A549 (cell line): ENCODE measurements around the gene PSMC3. TPM values are rescaled to one million over a fixed set of nuclear protein-coding genes. Genes with fewer than 3 reads are reported as not detected.

ENCODE experiments used
- ATAC-seq, 2 experiments: fragments of 200-7000 bp in 1 of 2; fragments of >200 bp in 1 of 2; cut with Nextera tagmentation in 1 of 2; cut with Tn5 transposase in 1 of 2; 3 replicates each; pipeline versions ENCODE4 v1.8.0 to v1.9.1; 2018 to 2020; ENCODE audit warnings: mild to moderate bottlenecking in 1 of 2, moderate library complexity in 1 of 2
- CTCF ChIA-PET: fragments of 300-600 bp; sonication (Branson Sonifier 250); formaldehyde crosslinking; extraction: SDS; loops from one replicate; lab custom pipeline; 2021; ENCODE audit warnings: antibody characterized with exemption, inconsistent platforms; lab: Yijun Ruan, JAX
- POLR2A ChIA-PET: fragments of 350-600 bp; formaldehyde crosslinking; extraction: SDS; loops from one replicate; lab custom pipeline; 2021; ENCODE audit warnings: antibody characterized with exemption, inconsistent platforms; lab: Yijun Ruan, JAX
- DNase-seq, 2 experiments: peaks; one replicate each; pipeline versions ENCODE4 v3.0.0 to v3.0.0-alpha.2; 2011 to 2016; ENCODE audit warnings: low read depth in 1 of 2, low spot score in 1 of 2
- FAIRE-seq: peaks from 2 replicates; lab custom pipeline; 2011; peaks lifted over from hg19 to GRCh38; lab: Jason Lieb, UNC
- H3K27ac ChIP-seq, 2 experiments: fragments of >200 bp; sonication (Bioruptor Twin); formaldehyde crosslinking; 3 replicates each; pipeline ENCODE4 v1.5.1; 2016 to 2017
- H3K4me1 ChIP-seq: fragments of >200 bp; sonication (Bioruptor Twin); formaldehyde crosslinking; 3 replicates; pipeline ENCODE4 v1.6.1; 2016
- H3K4me2 ChIP-seq: fragments of >200 bp; sonication (Bioruptor Twin); formaldehyde crosslinking; 3 replicates; pipeline ENCODE4 v1.6.1; 2016
- H3K4me3 ChIP-seq: fragments of >200 bp; sonication (Bioruptor Twin); formaldehyde crosslinking; 3 replicates; pipeline ENCODE4 v1.5.1; 2016
- H3K9me3 ChIP-seq: fragments of >200 bp; sonication (Bioruptor Twin); formaldehyde crosslinking; 3 replicates; pipeline ENCODE4 v1.6.1; 2016
- CHD2 ChIP-seq: fragments of 150-350 bp; IDR thresholded peaks from 2 replicates; pipeline ENCODE4 v1.6.1; 2014; ENCODE audit warnings: low read length; ENCODE audit not compliant: partially characterized antibody
- CHD4 ChIP-seq: fragments of 200-600 bp; sonication (generic); IDR thresholded peaks from 2 replicates; pipeline ENCODE4 v1.6.1; 2016; ENCODE audit warnings: antibody characterized with exemption, mild to moderate bottlenecking, borderline replicate concordance
- CTCF ChIP-seq: fragments of >200 bp; sonication (Bioruptor Twin); formaldehyde crosslinking; IDR thresholded peaks from 3 replicates; pipeline ENCODE4 v1.5.1; 2016
- EP300 ChIP-seq, 2 experiments: fragments of >200 bp; sonication (Bioruptor Twin); formaldehyde crosslinking; IDR thresholded peaks; 2 replicates in 1 of 2; 3 replicates in 1 of 2; pipeline ENCODE4 v1.6.1; 2016 to 2017
- HOXB13 ChIP-seq: fragments of 250-450 bp; sonication (Bioruptor Pico); IDR thresholded peaks from 2 replicates; pipeline ENCODE4 v1.5.0; 2020; ENCODE audit warnings: low read depth, mild to moderate bottlenecking, moderate library complexity
- KDM1A ChIP-seq: fragments of 200-600 bp; sonication (generic); IDR thresholded peaks from 2 replicates; pipeline ENCODE4 v1.6.1; 2016; ENCODE audit warnings: low read depth, mild to moderate bottlenecking
- NPAS2 ChIP-seq: fragments of 250-450 bp; sonication (Bioruptor Pico); IDR thresholded peaks from 2 replicates; pipeline ENCODE4 v1.8.0; 2022; ENCODE audit warnings: mild to moderate bottlenecking, moderate library complexity, borderline replicate concordance
- POLR2A ChIP-seq: IDR thresholded peaks from 2 replicates; pipeline ENCODE4 v1.6.1; 2012; ENCODE audit warnings: mild to moderate bottlenecking, low read length
- REST ChIP-seq: fragments of 200-600 bp; sonication (generic); IDR thresholded peaks from 2 replicates; pipeline ENCODE4 v1.6.1; 2016; ENCODE audit warnings: antibody characterized with exemption, mild to moderate bottlenecking, moderate library complexity
- RFX5 ChIP-seq: fragments of 450-650 bp; IDR thresholded peaks from 2 replicates; pipeline ENCODE4 v1.7.1; 2014; ENCODE audit warnings: antibody characterized with exemption, mild to moderate bottlenecking, moderate library complexity
- SMC3 ChIP-seq: fragments of >200 bp; sonication (Bioruptor Twin); formaldehyde crosslinking; IDR thresholded peaks from 3 replicates; pipeline ENCODE4 v1.6.1; 2018; ENCODE audit warnings: inconsistent platforms
- TP53 ChIP-seq: fragments of 250-450 bp; sonication (Bioruptor Pico); IDR thresholded peaks from 2 replicates; pipeline ENCODE4 v1.5.0; 2021; ENCODE audit warnings: mild to moderate bottlenecking, moderate library complexity
- ZNF302 ChIP-seq: fragments of 250-450 bp; sonication (Bioruptor Pico); IDR thresholded peaks from 2 replicates; pipeline ENCODE4 v1.9.0; 2021; ENCODE audit warnings: inconsistent platforms, mild to moderate bottlenecking, moderate library complexity
- WGBS: methylation state at CpG from one replicate; pipeline ENCODE4 v1.1.6; 2017; ENCODE audit errors: missing lambda C conversion rate; 5-methylcytosine and 5-hydroxymethylcytosine counted together
- polyA plus RNA-seq, 4 experiments: library from polyadenylated mRNA; depleted of rRNA in 3 of 4; stranded (reverse); fragments of >200 nt; fragmentation: RNase III in 1 of 4; extraction: RNeasy Plus Mini Kit Qiagen cat#74134 plus additional on column Dnase treatment in 1 of 4; gene quantifications; 2 replicates in 3 of 4; 3 replicates in 1 of 4; pipeline ENCODE4 v1.2.3, GENCODE V29; 2011 to 2017
- small RNA-seq, 6 experiments: library from RNA; depleted of rRNA; stranded (forward); fragments of <200 nt; gene quantifications; one replicate each; pipeline ENCODE3, GENCODE V24; 2012

Gene PSMC3
- polyA plus RNA-seq, 2 of the 4 experiments (the other 2 are of a cell fraction): 283 to 383 TPM

GRCh38 chr11:47369676-47370075 lies 56.6 kb downstream of the PSMC3 start:
- POLR2A ChIA-PET: no interaction called here
- ATAC-seq (no peak), FAIRE-seq (no peak), DNase-seq (no peak)
- Histone ChIP-seq H3K4me1 (peaks cover 8% of the 10 kb centered on the region), H3K9me3 (no peaks in the 10 kb centered on the region), H3K4me2 (no peak overlapping the region), H3K27ac (no peak overlapping the region), H3K4me3 (no peak overlapping the region)
- TF ChIP-seq HOXB13 (CRISPR knock-in tag): no peak
- TF ChIP-seq NPAS2 (CRISPR knock-in tag): no peak
- TF ChIP-seq ZNF302: no peak
- no peak for TF ChIP-seq KDM1A
- TF ChIP-seq RFX5: no peak
- TF ChIP-seq CTCF: no peak
- TF ChIP-seq REST: no peak
- no peak for TF ChIP-seq POLR2A
- no peak for TF ChIP-seq CHD4
- TF ChIP-seq TP53 (CRISPR knock-in tag): no peak
- TF ChIP-seq EP300 (IDR thresholded peaks at IDR 0.05): no peak
- no peak for TF ChIP-seq CHD2
- TF ChIP-seq SMC3: no peak
- WGBS: 31% methylated on average over 3 of the region's 3 CpGs
- CTCF ChIA-PET: interaction anchor here (0.7 to 6.0 kb wide), 6 partner anchors 9 to 466 kb away, joined by 3 to 96 read pairs (median 4); partner anchors contain the start of gene SLC39A13

Small RNA genes lying within 50 kb of the gene (small RNA-seq; reads per million reads assigned to genes)
- 0 reads per million in 6 experiments for gene MIR4487

Other genes with a start within 250 kb of the PSMC3 start
- gene ARFGAP2, start 249.6 kb downstream of the PSMC3 start, polyA plus RNA-seq (2011; rRNA removed): 28.3 and 29.5 TPM in 2 replicates
- gene ARFGAP2, start 249.6 kb downstream of the PSMC3 start, polyA plus RNA-seq (2017; fragmentation: RNase III; extraction: RNeasy Plus Mini Kit Qiagen cat#74134 plus additional on column Dnase treatment): 34.0 to 38.0 TPM (median 35.2 TPM) in 3 replicates
- gene PACSIN3, start 240.0 kb downstream of the PSMC3 start, polyA plus RNA-seq (2011; rRNA removed): 15.8 and 16.5 TPM in 2 replicates
- gene PACSIN3, start 240.0 kb downstream of the PSMC3 start, polyA plus RNA-seq (2017; fragmentation: RNase III; extraction: RNeasy Plus Mini Kit Qiagen cat#74134 plus additional on column Dnase treatment): 32.9 to 35.7 TPM (median 35.3 TPM) in 3 replicates
- gene DDB2, start 211.5 kb downstream of the PSMC3 start, polyA plus RNA-seq (2011; rRNA removed): 96.2 and 103 TPM in 2 replicates
- gene DDB2, start 211.5 kb downstream of the PSMC3 start, polyA plus RNA-seq (2017; fragmentation: RNase III; extraction: RNeasy Plus Mini Kit Qiagen cat#74134 plus additional on column Dnase treatment): 95.4 to 106 TPM (median 96.9 TPM) in 3 replicates
- gene ACP2, start 177.6 kb downstream of the PSMC3 start, polyA plus RNA-seq (2011; rRNA removed): 13.6 and 17.7 TPM in 2 replicates
- 17.5 to 19.8 TPM (median 19.7 TPM) in 3 replicates for gene ACP2, start 177.6 kb downstream of the PSMC3 start, polyA plus RNA-seq (2017; fragmentation: RNase III; extraction: RNeasy Plus Mini Kit Qiagen cat#74134 plus additional on column Dnase treatment)
- gene NR1H3, start 168.4 kb downstream of the PSMC3 start, polyA plus RNA-seq (2011; rRNA removed): 18.7 and 28.6 TPM in 2 replicates
- gene NR1H3, start 168.4 kb downstream of the PSMC3 start, polyA plus RNA-seq (2017; fragmentation: RNase III; extraction: RNeasy Plus Mini Kit Qiagen cat#74134 plus additional on column Dnase treatment): 10.6 to 18.4 TPM (median 14.5 TPM) in 3 replicates
- 16.7 and 46.2 TPM in 2 replicates for gene MADD, start 156.3 kb downstream of the PSMC3 start, polyA plus RNA-seq (2011; rRNA removed)
- gene MADD, start 156.3 kb downstream of the PSMC3 start, polyA plus RNA-seq (2017; fragmentation: RNase III; extraction: RNeasy Plus Mini Kit Qiagen cat#74134 plus additional on column Dnase treatment): 22.4 to 25.2 TPM (median 24.0 TPM) in 3 replicates
- gene MYBPC3, start 73.7 kb downstream of the PSMC3 start, polyA plus RNA-seq (2011; rRNA removed): 0.06 and 0.07 TPM in 2 replicates
- 0.04 to 0.07 TPM (median 0.05 TPM) in 3 replicates for gene MYBPC3, start 73.7 kb downstream of the PSMC3 start, polyA plus RNA-seq (2017; fragmentation: RNase III; extraction: RNeasy Plus Mini Kit Qiagen cat#74134 plus additional on column Dnase treatment)
- gene SPI1, start 47.9 kb downstream of the PSMC3 start, polyA plus RNA-seq (2011; rRNA removed): not detected in 2 replicates
- 0.07 to 0.21 TPM (median 0.14 TPM) in 3 replicates for gene SPI1, start 47.9 kb downstream of the PSMC3 start, polyA plus RNA-seq (2017; fragmentation: RNase III; extraction: RNeasy Plus Mini Kit Qiagen cat#74134 plus additional on column Dnase treatment)
- gene SLC39A13, start 17.8 kb downstream of the PSMC3 start, polyA plus RNA-seq (2011; rRNA removed): 10.8 and 11.7 TPM in 2 replicates
- 29.7 to 35.4 TPM (median 35.2 TPM) in 3 replicates for gene SLC39A13, start 17.8 kb downstream of the PSMC3 start, polyA plus RNA-seq (2017; fragmentation: RNase III; extraction: RNeasy Plus Mini Kit Qiagen cat#74134 plus additional on column Dnase treatment)
- 0.08 and 0.12 TPM in 2 replicates for gene RAPSN, start 22.7 kb upstream of the PSMC3 start, polyA plus RNA-seq (2011; rRNA removed)
- gene RAPSN, start 22.7 kb upstream of the PSMC3 start, polyA plus RNA-seq (2017; fragmentation: RNase III; extraction: RNeasy Plus Mini Kit Qiagen cat#74134 plus additional on column Dnase treatment): 0.17 to 0.26 TPM (median 0.21 TPM) in 3 replicates
- 137 and 138 TPM in 2 replicates for gene CELF1, start 126.7 kb upstream of the PSMC3 start, polyA plus RNA-seq (2011; rRNA removed)
- gene CELF1, start 126.7 kb upstream of the PSMC3 start, polyA plus RNA-seq (2017; fragmentation: RNase III; extraction: RNeasy Plus Mini Kit Qiagen cat#74134 plus additional on column Dnase treatment): 51.4 to 54.1 TPM (median 53.8 TPM) in 3 replicates
- 58.8 and 69.2 TPM in 2 replicates for gene PTPMT1, start 139.2 kb upstream of the PSMC3 start, polyA plus RNA-seq (2011; rRNA removed)
- 57.0 to 68.2 TPM (median 63.4 TPM) in 3 replicates for gene PTPMT1, start 139.2 kb upstream of the PSMC3 start, polyA plus RNA-seq (2017; fragmentation: RNase III; extraction: RNeasy Plus Mini Kit Qiagen cat#74134 plus additional on column Dnase treatment)
- 21.0 and 23.4 TPM in 2 replicates for gene KBTBD4, start 152.5 kb upstream of the PSMC3 start, polyA plus RNA-seq (2011; rRNA removed)
- 19.0 to 22.8 TPM (median 20.5 TPM) in 3 replicates for gene KBTBD4, start 152.5 kb upstream of the PSMC3 start, polyA plus RNA-seq (2017; fragmentation: RNase III; extraction: RNeasy Plus Mini Kit Qiagen cat#74134 plus additional on column Dnase treatment)
- gene NDUFS3, start 152.6 kb upstream of the PSMC3 start, polyA plus RNA-seq (2011; rRNA removed): 155 and 156 TPM in 2 replicates
- 130 to 144 TPM (median 142 TPM) in 3 replicates for gene NDUFS3, start 152.6 kb upstream of the PSMC3 start, polyA plus RNA-seq (2017; fragmentation: RNase III; extraction: RNeasy Plus Mini Kit Qiagen cat#74134 plus additional on column Dnase treatment)
- not detected in 2 replicates for gene FAM180B, start 160.2 kb upstream of the PSMC3 start, polyA plus RNA-seq (2011; rRNA removed)
- 0.07 to 0.10 TPM in 2 of 3 replicates, not detected in the other for gene FAM180B, start 160.2 kb upstream of the PSMC3 start, polyA plus RNA-seq (2017; fragmentation: RNase III; extraction: RNeasy Plus Mini Kit Qiagen cat#74134 plus additional on column Dnase treatment)
- not detected in 2 replicates for gene C1QTNF4, start 168.0 kb upstream of the PSMC3 start, polyA plus RNA-seq (2011; rRNA removed)
- not detected in 3 replicates for gene C1QTNF4, start 168.0 kb upstream of the PSMC3 start, polyA plus RNA-seq (2017; fragmentation: RNase III; extraction: RNeasy Plus Mini Kit Qiagen cat#74134 plus additional on column Dnase treatment)
- gene MTCH2, start 216.1 kb upstream of the PSMC3 start, polyA plus RNA-seq (2011; rRNA removed): 222 and 253 TPM in 2 replicates
- gene MTCH2, start 216.1 kb upstream of the PSMC3 start, polyA plus RNA-seq (2017; fragmentation: RNase III; extraction: RNeasy Plus Mini Kit Qiagen cat#74134 plus additional on column Dnase treatment): 165 to 192 TPM (median 179 TPM) in 3 replicates